HepG2 (cell line): ENCODE results near the gene CAPG. TPM values are rescaled to one million over a fixed set of nuclear protein-coding genes. Genes with fewer than 3 reads are reported as not detected.
A peak's percentile ranks its signal among the peaks of the same experiment; 100 is the strongest.

Source experiments
- DRAP1 ChIP-seq: IDR thresholded peaks from 2 replicates; pipeline ENCODE4 v1.6.1; 2016; ENCODE audit warnings: missing genetic modification reagents, missing compliant biosample characterization
- ETV6 ChIP-seq: sonication (generic); formaldehyde crosslinking; conservative IDR thresholded peaks from 2 replicates; pipeline ENCODE4 v1.4.0; 2020; ENCODE audit warnings: missing genetic modification reagents
- FOSL1 ChIP-seq: sonication (generic); formaldehyde crosslinking; IDR thresholded peaks from 2 replicates; pipeline ENCODE4 v1.9.0; 2021; ENCODE audit warnings: missing genetic modification reagents, borderline replicate concordance
- GLMP ChIP-seq: sonication (generic); formaldehyde crosslinking; IDR thresholded peaks from 2 replicates; pipeline ENCODE4 v1.9.0; 2021; ENCODE audit warnings: missing genetic modification reagents, mild to moderate bottlenecking, borderline replicate concordance
- MATR3 ChIP-seq: sonication (generic); formaldehyde crosslinking; IDR thresholded peaks from 2 replicates; pipeline ENCODE4 v1.4.0; 2020; ENCODE audit warnings: missing genetic modification reagents
- MEIS2 ChIP-seq: sonication (generic); formaldehyde crosslinking; IDR thresholded peaks from 2 replicates; pipeline ENCODE4 v1.9.0; 2021; ENCODE audit warnings: mild to moderate bottlenecking, missing genetic modification reagents
- MXD3 ChIP-seq: IDR thresholded peaks from 2 replicates; pipeline ENCODE4 v1.6.1; 2016; ENCODE audit warnings: mild to moderate bottlenecking, missing biosample characterization, missing genetic modification reagents
- NFE2L2 ChIP-seq: fragments of 150-350 bp; IDR thresholded peaks from 2 replicates; pipeline ENCODE4 v1.6.1; 2014; ENCODE audit warnings: low read length
- PAWR ChIP-seq: sonication (generic); formaldehyde crosslinking; IDR thresholded peaks from 2 replicates; pipeline ENCODE4 v1.4.0; 2020; ENCODE audit warnings: missing genetic modification reagents, mild to moderate bottlenecking, borderline replicate concordance
- SP140L ChIP-seq: sonication (generic); formaldehyde crosslinking; IDR thresholded peaks from 2 replicates; pipeline ENCODE4 v1.4.0; 2020; ENCODE audit warnings: missing genetic modification reagents, borderline replicate concordance
- SRSF4 ChIP-seq: fragments of 200-400 bp; formaldehyde crosslinking; IDR thresholded peaks from one replicate; pipeline ENCODE4 v1.6.1; 2018; ENCODE audit warnings: mild to moderate bottlenecking, low read depth, low read length, moderate library complexity; ENCODE audit not compliant: poor library complexity, severe bottlenecking
- SSRP1 ChIP-seq: IDR thresholded peaks from 2 replicates; pipeline ENCODE4 v1.6.1; 2016; ENCODE audit warnings: control low read depth
- STAT5B ChIP-seq: sonication (generic); formaldehyde crosslinking; IDR thresholded peaks from 2 replicates; pipeline ENCODE4 v1.4.0; 2020; ENCODE audit warnings: missing genetic modification reagents
- TRIM22 ChIP-seq: fragments of 450-650 bp; IDR thresholded peaks from 2 replicates; pipeline ENCODE4 v1.6.1; 2017
- TRIM24 ChIP-seq: sonication (generic); formaldehyde crosslinking; IDR thresholded peaks from 2 replicates; pipeline ENCODE4 v1.8.0; 2022; ENCODE audit warnings: mild to moderate bottlenecking, missing genetic modification reagents
- U2AF2 ChIP-seq: fragments of 200-400 bp; formaldehyde crosslinking; IDR thresholded peaks from 2 replicates; pipeline ENCODE4 v1.6.1; 2017; ENCODE audit warnings: low read depth, mild to moderate bottlenecking, low read length
- ZHX2 ChIP-seq, 2 experiments: sonication (generic) in 1 of 2; formaldehyde crosslinking in 1 of 2; IDR thresholded peaks; 2 replicates each; pipeline versions ENCODE4 v1.6.1 to v1.9.0; 2014 to 2022; ENCODE audit warnings: antibody characterized with exemption in 1 of 2, borderline replicate concordance in 1 of 2, inconsistent platforms in 1 of 2, low read depth in 1 of 2, missing genetic modification reagents in 1 of 2
- ZNF124 ChIP-seq: sonication (generic); formaldehyde crosslinking; IDR thresholded peaks from 2 replicates; pipeline ENCODE4 v1.4.0; 2020; ENCODE audit warnings: missing genetic modification reagents
- ZNF557 ChIP-seq: sonication (generic); formaldehyde crosslinking; IDR thresholded peaks from 2 replicates; pipeline ENCODE4 v1.4.0; 2020; ENCODE audit warnings: missing genetic modification reagents
- ZNF615 ChIP-seq: sonication (generic); formaldehyde crosslinking; IDR thresholded peaks from 2 replicates; pipeline ENCODE4 v1.5.0; 2020; ENCODE audit warnings: mild to moderate bottlenecking, missing genetic modification reagents, borderline replicate concordance
- polyA plus RNA-seq, 8 experiments: library from polyadenylated mRNA; depleted of rRNA in 3 of 8; stranded (reverse) in 7 of 8; unstranded in 1 of 8; fragments of >200 nt; fragmentation: Illumina TruSeq in 4 of 8; extraction: Trizol in 4 of 8; gene quantifications; 2 replicates each; pipeline versions ENCODE4 v1.2.1 to v1.2.3, GENCODE V29; 2011 to 2016; ENCODE audit warnings: low read depth in 4 of 8, missing spikeins in 1 of 8, mixed read lengths in 1 of 8; ENCODE audit not compliant: insufficient read depth in 1 of 8
- total RNA-seq, 5 experiments: library from RNA; depleted of rRNA; stranded (reverse); fragments of >200 nt; fragmentation: Illumina TruSeq; extraction: Trizol; gene quantifications; 2 replicates each; pipeline ENCODE4 v1.2.3, GENCODE V29; 2016; ENCODE audit warnings: low read depth in 1 of 5

Gene CAPG
- total and polyA plus RNA-seq, 2 of the 13 experiments (the other 11 are each of a cell fraction or from before 2014, with no cell fraction given) = 12.7 to 18.2 TPM

- TF ChIP-seq SP140L (no peak), PAWR (CRISPR knock-in tag) (no peak), SSRP1 (no peak; the same call in 1 of the 2 replicates), ZNF124 (no peak), ZHX2 (IDR thresholded peaks at IDR 0.05; ENCODE audit: low read depth) (peak; percentile 65), ZHX2 (CRISPR knock-in tag; IDR thresholded peaks at IDR 0.05; ENCODE audit: borderline replicate concordance) (peak; percentile 88), STAT5B (CRISPR knock-in tag) (no peak), TRIM22 (no peak), NFE2L2 (no peak), TRIM24 (0 out of 2 replicates have a peak, but pooled peaks have one; percentile 42), MXD3 (no peak), SRSF4 (no peak), MATR3 (CRISPR knock-in tag) (no peak), DRAP1 (CRISPR knock-in tag) (no peak; the same call in none of the 2 replicates), U2AF2 (no peak), MEIS2 (CRISPR knock-in tag) (peak; percentile 37), FOSL1 (CRISPR knock-in tag) (no peak), ZNF615 (CRISPR knock-in tag) (no peak), ZNF557 (peak; percentile 81; the same call in 1 of the 2 replicates), ETV6 (CRISPR knock-in tag) (peak; percentile 94), GLMP (CRISPR knock-in tag) (no peak)
Observed at GRCh38 chr2:85418132-85419008, 8.2 kb upstream of the CAPG start, which contains the start of gene SH2D6 (continued).
